ENCODE results near the gene SOAT2.
"Not testable (repeated sequence)": the region's sequence is repeated elsewhere in the genome, so short reads cannot be mapped to it uniquely, and the experiment has no call there.

Gene SOAT2

GRCh38 chr12:53086361-53086760 lies 16.9 kb upstream of the SOAT2 start:
- no peak for DNase-seq (ENCODE audit: low spot score)

- no peak for DNase-seq (ENCODE audit: low spot score)
Observed at GRCh38 chr12:53090105-53090504, 13.2 kb upstream of the SOAT2 start.

- DNase-seq (ENCODE audit: low spot score) = no peak
Observed at GRCh38 chr12:53090554-53090953, 12.7 kb upstream of the SOAT2 start.

- no peak for DNase-seq (ENCODE audit: low spot score)
Observed at GRCh38 chr12:53091756-53092155, 11.5 kb upstream of the SOAT2 start.

- DNase-seq (ENCODE audit: low spot score) = peak; percentile 47
Observed at GRCh38 chr12:53093777-53094393, 9.4 kb upstream of the SOAT2 start.

GRCh38 chr12:53094394-53094787 lies 8.9 kb upstream of the SOAT2 start:
- DNase-seq (ENCODE audit: low spot score) = no peak

- DNase-seq (ENCODE audit: low spot score) = not testable (repeated sequence)
Observed at GRCh38 chr12:53094796-53095595, 8.3 kb upstream of the SOAT2 start.

- not testable (repeated sequence) for DNase-seq (ENCODE audit: low spot score)
Observed at GRCh38 chr12:53095596-53095895, 7.7 kb upstream of the SOAT2 start.

GRCh38 chr12:53096089-53096741 lies 7.1 kb upstream of the SOAT2 start:
- DNase-seq (ENCODE audit: low spot score) = no peak

- no peak for DNase-seq (ENCODE audit: low spot score)
Observed at GRCh38 chr12:53096759-53097158, 6.5 kb upstream of the SOAT2 start.

- DNase-seq (ENCODE audit: low spot score) = no peak
Observed at GRCh38 chr12:53097207-53097563, 6.1 kb upstream of the SOAT2 start.

GRCh38 chr12:53097564-53098353 lies 5.5 kb upstream of the SOAT2 start, which contains the start of gene IGFBP6:
TSS of gene IGFBP6 (plus strand) at chr12:53097667. CDS start at chr12:53097718, 51 bp downstream.
- DNase-seq (ENCODE audit: low spot score) = no peak

GRCh38 chr12:53098354-53098981 lies 4.8 kb upstream of the SOAT2 start:
- DNase-seq (ENCODE audit: low spot score) = no peak

- peak; percentile 64 for DNase-seq (ENCODE audit: low spot score)
Observed at GRCh38 chr12:53099071-53099882, 4.0 kb upstream of the SOAT2 start.

GRCh38 chr12:53100466-53101151 lies 2.7 kb upstream of the SOAT2 start:
- no peak for DNase-seq (ENCODE audit: low spot score)

- DNase-seq (ENCODE audit: low spot score) = no peak
Observed at GRCh38 chr12:53101266-53101665, 2.0 kb upstream of the SOAT2 start.

GRCh38 chr12:53101931-53102781 lies 1.1 kb upstream of the SOAT2 start:
- no peak for DNase-seq (ENCODE audit: low spot score)

- DNase-seq (ENCODE audit: low spot score) = no peak
Observed at GRCh38 chr12:53103860-53104305, 597 bp downstream of the SOAT2 start.

- DNase-seq (ENCODE audit: low spot score) = no peak
Observed at GRCh38 chr12:53105256-53105655, 2.0 kb downstream of the SOAT2 start.

Measured in pons (tissue), 1 donor.